ENCODE measurements around the gene BCKDK.
"Not testable (repeated sequence)": the region's sequence is repeated elsewhere in the genome, so short reads cannot be mapped to it uniquely, and the experiment has no call there.

BCKDK gene

GRCh38 chr16:31144418-31144817, 36.2 kb downstream of the BCKDK start:
- DNase-seq = not testable (repeated sequence)

GRCh38 chr16:31145398-31145990, 37.3 kb downstream of the BCKDK start:
- no peak for DNase-seq

DNA sequence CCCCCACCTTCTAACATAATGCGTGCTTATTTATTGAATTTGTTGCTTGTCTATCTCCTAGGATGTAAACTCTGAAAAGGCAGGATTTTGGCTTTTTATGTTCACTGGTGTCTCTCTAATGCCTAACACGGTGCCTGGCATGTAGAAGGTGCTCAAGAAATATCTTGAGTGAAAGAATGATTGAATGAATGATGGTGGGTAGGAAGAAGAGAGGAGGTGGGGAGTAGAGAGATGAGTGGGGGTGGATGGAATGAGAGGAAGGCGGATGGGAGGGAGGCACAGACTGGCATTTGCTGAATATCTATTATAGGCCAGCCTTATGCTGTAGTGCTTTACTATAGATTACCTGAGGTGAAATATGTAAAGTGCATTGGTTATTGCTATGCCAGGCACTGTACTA, 39.4 kb downstream of the BCKDK start:
- DNase-seq = no peak

DNA sequence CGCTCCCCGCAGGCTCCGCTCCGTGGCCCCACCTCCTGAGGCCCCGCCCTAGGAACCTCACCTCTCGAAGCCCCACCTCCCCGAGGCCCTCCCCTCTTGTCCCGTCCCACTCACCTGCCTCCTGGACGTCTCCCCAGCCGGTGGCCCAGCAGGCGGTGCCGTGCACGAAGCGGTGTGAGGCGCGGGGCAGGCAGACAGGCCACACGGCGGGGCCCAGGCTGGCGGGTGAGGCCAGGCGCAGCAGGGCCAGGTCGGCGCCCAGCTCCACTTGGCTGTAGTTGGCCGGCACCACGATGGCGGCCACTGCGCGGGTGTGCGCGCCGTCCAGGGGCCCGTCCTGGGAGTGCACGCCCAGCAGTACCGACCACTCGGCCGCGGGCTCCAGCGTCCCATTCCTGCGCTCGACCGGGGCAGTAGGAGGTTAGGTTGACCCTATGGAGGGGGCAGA, 40.1 kb downstream of the BCKDK start:
- DNase-seq = no peak

- no peak for DNase-seq
Measured at GRCh38 chr16:31148896-31149295, 40.7 kb downstream of the BCKDK start.

- no peak for DNase-seq
Measured at GRCh38 chr16:31149332-31149731, 41.1 kb downstream of the BCKDK start.

DNA sequence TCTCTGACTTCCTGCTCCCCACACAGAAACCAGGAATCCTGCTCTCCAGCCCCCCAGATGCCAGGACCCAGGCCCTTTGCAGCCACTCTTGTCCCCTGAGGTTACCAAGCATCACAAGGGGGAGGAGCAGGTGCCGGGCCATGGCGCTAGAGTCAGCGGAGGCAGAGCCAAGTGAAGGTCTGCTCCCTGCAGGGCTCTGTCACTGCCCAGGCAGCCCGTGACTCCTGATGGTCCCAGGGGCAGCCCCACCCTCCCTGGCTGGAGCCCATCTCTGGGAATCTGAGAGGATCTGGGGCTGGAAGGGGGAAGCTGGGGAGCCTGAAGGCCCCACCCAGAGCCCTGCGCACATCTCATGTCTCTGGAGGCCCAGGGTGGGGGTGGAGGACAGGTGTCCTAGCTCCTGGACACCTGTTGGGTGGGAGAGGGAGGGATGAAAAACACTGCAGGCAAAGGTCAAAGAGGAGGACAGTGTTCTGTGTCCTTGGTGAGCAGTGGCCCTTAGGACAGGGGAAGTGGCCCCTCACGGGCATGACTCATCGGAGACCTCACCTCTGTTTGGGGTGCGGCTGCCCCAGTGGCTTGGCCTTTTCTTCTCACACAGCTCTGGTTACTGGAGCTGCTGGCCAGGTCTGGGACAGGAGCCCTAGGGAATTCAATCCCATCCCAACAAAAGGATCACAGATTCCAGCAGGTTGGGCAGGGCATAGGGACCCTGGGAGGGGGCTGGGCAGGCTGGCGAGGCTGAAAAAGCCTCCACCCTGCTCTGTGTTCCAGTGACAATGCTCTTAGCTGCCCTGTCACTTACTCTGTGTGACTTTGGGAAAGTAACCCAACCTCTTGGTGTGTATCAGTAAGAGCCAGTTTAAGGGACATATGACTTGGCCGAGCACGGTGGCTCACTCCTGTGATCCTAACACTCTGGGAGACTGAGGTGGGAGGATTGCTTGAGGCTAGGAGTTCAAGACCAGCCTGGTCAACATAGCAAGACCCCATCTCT, 42.0 kb downstream of the BCKDK start, which contains the start of gene PRSS36:
Gene PRSS36, minus strand, starts transcription at position 173 of the 997 bp plus-strand sequence. Its CDS starts 31 bp downstream, at position 142.
- DNase-seq = no peak

DNA sequence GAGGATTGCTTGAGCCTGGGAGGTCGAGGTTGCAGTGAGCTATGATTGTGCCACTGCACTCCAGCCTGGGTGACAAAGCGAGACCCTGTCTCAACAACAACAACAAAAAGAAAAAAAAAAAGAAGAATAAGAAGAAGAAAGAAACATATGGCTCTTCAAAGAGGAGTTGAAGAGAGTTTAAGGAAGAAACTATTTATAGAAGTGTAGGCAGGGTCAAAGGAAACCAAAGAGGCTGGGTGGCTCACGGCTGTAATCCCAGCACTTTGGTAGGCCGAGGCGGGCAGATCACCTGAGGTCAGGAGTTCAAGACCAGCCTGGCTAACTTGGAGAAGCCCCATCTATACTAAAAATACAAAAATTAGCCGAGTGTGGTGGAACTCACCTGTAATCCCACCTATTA, 42.8 kb downstream of the BCKDK start:
- DNase-seq = not testable (repeated sequence)

DNA sequence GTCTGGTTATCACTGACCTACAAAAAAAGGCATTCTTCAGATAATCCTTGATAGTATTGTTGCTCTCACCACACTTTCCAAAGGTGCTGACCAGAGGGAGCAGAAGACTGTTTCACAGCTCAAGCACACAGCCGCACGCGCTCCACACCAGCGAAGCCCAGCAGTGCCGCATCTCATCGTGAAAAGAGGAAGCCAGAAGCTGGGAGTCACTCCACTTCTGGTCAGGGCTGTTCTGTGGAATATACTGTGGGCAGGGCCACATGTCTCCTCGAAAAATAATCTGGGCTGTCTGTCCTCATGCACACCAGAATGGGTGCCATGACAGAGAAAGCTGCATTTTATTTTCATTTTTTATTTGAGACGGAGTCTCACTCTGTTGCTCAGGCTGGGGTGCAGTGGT, 49.0 kb downstream of the BCKDK start:
- peak; percentile 29 for DNase-seq
